Mesothelial cell of epicardium (in vitro differentiated cells): Measurements from ENCODE around the gene DNAH10. TPM values are rescaled to one million over a fixed set of nuclear protein-coding genes. Genes with fewer than 3 reads are reported as not detected.

Source experiments
- DNase-seq, 2 experiments: peaks; one replicate each; pipeline ENCODE4 v3.0.0; 2021; ENCODE audit warnings: low spot score in 2 of 2; ENCODE audit not compliant: unreplicated experiment in 2 of 2
- H3K27ac Mint-ChIP-seq: 2 replicates; pipeline ENCODE4 v1.8.0; 2021; ENCODE audit warnings: mixed read lengths
- H3K27me3 Mint-ChIP-seq: 2 replicates; pipeline ENCODE4 v1.8.0; 2021; ENCODE audit warnings: low read depth, mixed read lengths
- H3K36me3 Mint-ChIP-seq: 2 replicates; pipeline ENCODE4 v1.8.0; 2021; ENCODE audit warnings: mixed read lengths
- H3K4me1 Mint-ChIP-seq: 2 replicates; pipeline ENCODE4 v1.8.0; 2021; ENCODE audit warnings: mixed read lengths
- H3K4me3 Mint-ChIP-seq: 2 replicates; pipeline ENCODE4 v1.8.0; 2021; ENCODE audit warnings: mild to moderate bottlenecking, moderate library complexity, mixed read lengths
- H3K9me3 Mint-ChIP-seq: 2 replicates; pipeline ENCODE4 v1.8.0; 2021; ENCODE audit warnings: mixed read lengths
- CTCF ChIP-seq: fragments of 200-600 bp; sonication (generic); IDR thresholded peaks from one replicate; pipeline ENCODE4 v1.5.0; 2021; ENCODE audit warnings: antibody characterized with exemption; ENCODE audit not compliant: unreplicated experiment
- total RNA-seq: library from RNA; stranded (reverse); gene quantifications from 3 replicates; pipeline ENCODE4 v1.2.1, GENCODE V29; 2021

DNAH10 gene
- total RNA-seq, 1 donor from 2014 or later: 2.7 TPM

GRCh38 chr12:123733229-123733628 lies 28.9 kb upstream of the DNAH10 start:
- no peak for TF ChIP-seq CTCF
- Mint-ChIP-seq H3K27me3 (no peaks in the 10 kb centered on the region), H3K27ac (no peak overlapping the region), H3K9me3 (no peaks in the 10 kb centered on the region), H3K4me3 (no peak overlapping the region), H3K36me3 (peaks cover 56% of the 10 kb centered on the region), H3K4me1 (no peaks in the 10 kb centered on the region)
- DNase-seq: no peak

GRCh38 chr12:123734268-123734667 lies 27.8 kb upstream of the DNAH10 start:
- H3K9me3 Mint-ChIP-seq: no peaks in the 10 kb centered on the region
- TF ChIP-seq CTCF: no peak
- peaks cover 53% of the 10 kb centered on the region for H3K36me3 Mint-ChIP-seq
- no peak for DNase-seq
- H3K4me3 Mint-ChIP-seq: no peak overlapping the region
- H3K27ac Mint-ChIP-seq: no peak overlapping the region
- no peaks in the 10 kb centered on the region for H3K27me3 Mint-ChIP-seq
- H3K4me1 Mint-ChIP-seq: no peaks in the 10 kb centered on the region

GRCh38 chr12:123741937-123742572 lies 20.0 kb upstream of the DNAH10 start:
- Mint-ChIP-seq H3K36me3 (peaks cover 44% of the 10 kb centered on the region), H3K9me3 (no peaks in the 10 kb centered on the region), H3K4me1 (no peaks in the 10 kb centered on the region), H3K27ac (no peak overlapping the region), H3K27me3 (no peaks in the 10 kb centered on the region), H3K4me3 (no peak overlapping the region)
- DNase-seq: no peak
- TF ChIP-seq CTCF: no peak

- no peak overlapping the region for H3K27ac Mint-ChIP-seq
- no peak for TF ChIP-seq CTCF
- no peaks in the 10 kb centered on the region for H3K27me3 Mint-ChIP-seq
- no peak overlapping the region for H3K4me3 Mint-ChIP-seq
- no peaks in the 10 kb centered on the region for H3K4me1 Mint-ChIP-seq
- no peaks in the 10 kb centered on the region for H3K9me3 Mint-ChIP-seq
- no peak for DNase-seq
- peaks cover 42% of the 10 kb centered on the region for H3K36me3 Mint-ChIP-seq
These were observed 19.1 kb upstream of the DNAH10 start for GRCh38 chr12:123743002-123743401.

DNA sequence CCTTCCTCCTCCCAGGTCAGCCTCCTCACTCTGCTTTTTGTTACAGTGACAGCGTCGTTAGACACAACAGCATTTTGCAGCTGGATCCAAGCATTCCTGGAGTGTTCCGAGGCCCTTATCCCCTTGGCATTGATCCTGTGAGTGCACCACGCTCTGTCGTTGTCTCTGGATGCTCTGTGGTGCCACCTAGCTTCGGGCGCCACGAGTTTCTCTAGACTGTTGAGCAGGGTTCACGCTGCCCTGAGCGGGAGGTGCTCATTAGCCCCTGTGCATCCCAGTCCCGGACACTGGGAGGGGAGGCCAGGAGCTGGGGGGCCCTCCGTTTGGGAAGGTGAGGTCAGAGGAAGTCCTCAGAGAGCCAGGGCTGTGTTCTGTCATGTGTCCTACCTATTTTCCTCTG lies 17.3 kb upstream of the DNAH10 start:
- Mint-ChIP-seq H3K4me1 (no peaks in the 10 kb centered on the region), H3K27ac (no peak overlapping the region), H3K27me3 (no peaks in the 10 kb centered on the region), H3K9me3 (no peaks in the 10 kb centered on the region), H3K36me3 (peaks cover 42% of the 10 kb centered on the region), H3K4me3 (no peak overlapping the region)
- DNase-seq: no peak
- TF ChIP-seq CTCF: no peak

DNA sequence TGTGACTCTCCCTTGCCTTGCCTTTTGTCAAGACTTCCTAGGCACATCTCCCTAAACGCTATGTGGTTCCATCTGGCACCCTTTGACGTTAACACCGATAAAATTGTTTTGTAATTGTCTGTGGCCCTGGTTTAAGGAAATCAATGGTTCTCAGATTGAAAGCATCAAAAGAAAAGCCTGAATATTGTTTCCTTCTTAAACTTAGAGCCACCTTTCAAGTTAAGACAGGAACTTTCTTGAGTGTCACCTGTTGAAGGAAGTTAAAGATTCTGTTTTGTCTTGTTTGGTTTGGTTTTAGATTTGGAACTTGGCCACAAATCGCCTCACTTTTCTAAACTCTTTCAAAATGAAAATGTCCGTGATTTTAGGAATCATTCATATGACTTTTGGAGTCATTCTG lies 14.8 kb upstream of the DNAH10 start:
- DNase-seq: no peak
- Mint-ChIP-seq H3K36me3 (peaks cover 32% of the 10 kb centered on the region), H3K4me1 (no peaks in the 10 kb centered on the region), H3K4me3 (no peak overlapping the region), H3K9me3 (no peaks in the 10 kb centered on the region), H3K27me3 (no peaks in the 10 kb centered on the region), H3K27ac (no peak overlapping the region)
- no peak for TF ChIP-seq CTCF
